ENCODE measurements around the gene BTBD16. TPM values are rescaled to one million over a fixed set of nuclear protein-coding genes. Genes with fewer than 3 reads are reported as not detected.

Gene BTBD16
- total and polyA plus RNA-seq, 3 donors from 2014 or later = 4.9 to 21.3 (median 5.3) TPM

DNA sequence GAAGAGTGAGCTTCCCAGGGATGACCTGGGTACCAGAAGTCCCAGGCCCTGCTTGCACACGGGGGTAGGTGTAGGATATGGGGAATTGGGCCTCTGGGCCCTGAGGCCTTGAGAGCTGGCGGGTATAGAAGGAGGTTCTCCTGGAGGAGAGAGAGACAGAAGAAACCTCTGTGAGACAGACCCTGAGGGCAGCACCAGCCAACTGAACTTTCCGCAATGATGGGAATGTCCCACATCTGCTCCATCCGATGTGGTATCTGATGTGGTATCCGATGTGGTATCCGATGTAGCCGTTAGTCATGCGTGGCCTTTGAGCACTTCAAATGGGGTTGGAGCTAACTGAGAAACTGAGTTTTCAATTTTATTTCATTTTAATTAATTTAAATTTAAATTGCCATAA lies 72.8 kb downstream of the BTBD16 start:
- Histone ChIP-seq H3K4me1 (no peaks in the 10 kb centered on the region), H3K9me3 (no peaks in the 10 kb centered on the region), H3K27me3 (no peaks in the 10 kb centered on the region), H3K27ac (no peak overlapping the region), H3K4me3 (no peak overlapping the region), H3K36me3 (ENCODE audit: low read depth, missing control alignments) (no peaks in the 10 kb centered on the region)
- WGBS, 2 donors = 95% methylated on average over 8 of the region's 8 CpGs
- intact Hi-C loops (cut with DNase I; ENCODE audit: low total_unique reads) = loop anchor here (10.0 kb wide), 1 partner anchor 91 kb away; no protein-coding TSS in a partner anchor
- DNase-seq = no peak
- no peak for TF ChIP-seq POLR2A (IDR thresholded peaks at IDR 0.05)
- TF ChIP-seq, protein P1, sequence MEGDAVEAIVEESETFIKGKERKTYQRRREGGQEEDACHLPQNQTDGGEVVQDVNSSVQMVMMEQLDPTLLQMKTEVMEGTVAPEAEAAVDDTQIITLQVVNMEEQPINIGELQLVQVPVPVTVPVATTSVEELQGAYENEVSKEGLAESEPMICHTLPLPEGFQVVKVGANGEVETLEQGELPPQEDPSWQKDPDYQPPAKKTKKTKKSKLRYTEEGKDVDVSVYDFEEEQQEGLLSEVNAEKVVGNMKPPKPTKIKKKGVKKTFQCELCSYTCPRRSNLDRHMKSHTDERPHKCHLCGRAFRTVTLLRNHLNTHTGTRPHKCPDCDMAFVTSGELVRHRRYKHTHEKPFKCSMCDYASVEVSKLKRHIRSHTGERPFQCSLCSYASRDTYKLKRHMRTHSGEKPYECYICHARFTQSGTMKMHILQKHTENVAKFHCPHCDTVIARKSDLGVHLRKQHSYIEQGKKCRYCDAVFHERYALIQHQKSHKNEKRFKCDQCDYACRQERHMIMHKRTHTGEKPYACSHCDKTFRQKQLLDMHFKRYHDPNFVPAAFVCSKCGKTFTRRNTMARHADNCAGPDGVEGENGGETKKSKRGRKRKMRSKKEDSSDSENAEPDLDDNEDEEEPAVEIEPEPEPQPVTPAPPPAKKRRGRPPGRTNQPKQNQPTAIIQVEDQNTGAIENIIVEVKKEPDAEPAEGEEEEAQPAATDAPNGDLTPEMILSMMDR (IDR thresholded peaks at IDR 0.05) = no peak

DNA sequence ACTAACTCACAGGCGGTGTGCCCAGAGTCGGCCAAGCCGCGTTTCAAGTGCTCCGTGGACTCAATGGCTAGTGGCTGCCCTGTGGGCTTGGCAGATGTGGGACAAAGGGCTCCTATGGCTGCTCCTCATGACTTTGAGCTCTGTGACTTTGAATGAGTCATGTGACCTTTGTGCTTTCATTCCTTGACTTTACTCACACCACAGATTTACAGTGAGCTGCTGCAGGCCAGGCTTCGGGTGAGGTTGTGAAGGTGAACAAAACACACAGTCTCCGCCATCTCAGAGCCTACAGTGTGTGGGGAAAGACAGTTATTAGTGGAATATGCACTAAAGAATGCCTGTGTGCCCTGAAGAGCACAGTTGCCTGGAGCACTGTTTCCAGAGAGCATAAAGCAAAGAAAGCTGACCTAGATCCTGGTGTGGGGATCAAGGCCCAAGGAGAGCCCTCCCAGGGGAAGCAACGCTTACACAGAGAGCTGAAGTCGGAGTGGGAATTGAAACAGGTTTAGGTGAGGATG lies 73.7 kb downstream of the BTBD16 start:
- Histone ChIP-seq H3K4me3 (no peak overlapping the region), H3K9me3 (no peaks in the 10 kb centered on the region), H3K36me3 (ENCODE audit: low read depth, missing control alignments) (no peaks in the 10 kb centered on the region), H3K27me3 (no peaks in the 10 kb centered on the region), H3K27ac (no peak overlapping the region), H3K4me1 (no peaks in the 10 kb centered on the region)
- DNase-seq = no peak
- 91 to 93% methylated on average over 9 of the region's 9 CpGs for WGBS, 2 donors
- TF ChIP-seq, protein P1 (IDR thresholded peaks at IDR 0.05) = no peak
- TF ChIP-seq POLR2A (IDR thresholded peaks at IDR 0.05) = no peak
- intact Hi-C loops (cut with DNase I; ENCODE audit: low total_unique reads) = loop anchor here (10.0 kb wide), 1 partner anchor 90 kb away; no protein-coding TSS in a partner anchor

DNA sequence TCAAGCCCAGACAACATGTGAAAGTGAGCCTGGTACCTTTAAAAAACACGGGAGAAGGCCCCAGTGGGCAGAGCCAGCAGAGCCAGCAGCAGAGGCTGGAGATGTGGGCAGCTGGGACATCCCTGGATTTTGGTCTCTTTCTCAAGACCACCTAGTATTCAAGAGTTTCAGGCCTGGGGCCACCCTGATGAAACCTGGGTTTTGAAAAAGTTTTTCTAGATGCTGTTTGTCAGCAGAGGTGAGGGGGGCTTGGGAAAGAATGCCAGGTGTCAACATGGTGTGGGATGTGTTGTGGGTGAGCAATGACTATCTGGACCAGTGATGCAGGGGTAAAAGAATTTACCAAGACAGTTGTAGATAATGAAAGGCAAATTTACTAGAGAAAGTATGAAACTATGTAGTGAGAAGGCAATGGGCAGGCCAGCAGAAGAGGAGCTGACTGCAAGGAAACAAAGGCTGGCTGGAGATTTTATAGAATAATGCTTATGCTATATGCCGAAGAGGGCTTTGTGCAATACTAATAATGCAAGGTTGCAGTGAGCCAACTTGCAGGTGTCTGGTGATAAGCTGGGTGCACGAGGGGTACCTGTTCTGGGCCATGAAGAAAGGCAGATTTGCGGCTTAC lies 75.3 kb downstream of the BTBD16 start:
- WGBS, 2 donors = 90 to 92% methylated on average over 4 of the region's 4 CpGs
- Histone ChIP-seq H3K4me3 (no peak overlapping the region), H3K4me1 (no peaks in the 10 kb centered on the region), H3K27ac (no peak overlapping the region), H3K27me3 (no peaks in the 10 kb centered on the region), H3K36me3 (ENCODE audit: low read depth, missing control alignments) (no peaks in the 10 kb centered on the region), H3K9me3 (no peaks in the 10 kb centered on the region)
- intact Hi-C loops (cut with DNase I; ENCODE audit: low total_unique reads) = loop anchor here (10.0 kb wide), 1 partner anchor 88 kb away; no protein-coding TSS in a partner anchor
- TF ChIP-seq, protein P1 (IDR thresholded peaks at IDR 0.05) = no peak
- no peak for TF ChIP-seq POLR2A (IDR thresholded peaks at IDR 0.05)
- no peak for DNase-seq

DNA sequence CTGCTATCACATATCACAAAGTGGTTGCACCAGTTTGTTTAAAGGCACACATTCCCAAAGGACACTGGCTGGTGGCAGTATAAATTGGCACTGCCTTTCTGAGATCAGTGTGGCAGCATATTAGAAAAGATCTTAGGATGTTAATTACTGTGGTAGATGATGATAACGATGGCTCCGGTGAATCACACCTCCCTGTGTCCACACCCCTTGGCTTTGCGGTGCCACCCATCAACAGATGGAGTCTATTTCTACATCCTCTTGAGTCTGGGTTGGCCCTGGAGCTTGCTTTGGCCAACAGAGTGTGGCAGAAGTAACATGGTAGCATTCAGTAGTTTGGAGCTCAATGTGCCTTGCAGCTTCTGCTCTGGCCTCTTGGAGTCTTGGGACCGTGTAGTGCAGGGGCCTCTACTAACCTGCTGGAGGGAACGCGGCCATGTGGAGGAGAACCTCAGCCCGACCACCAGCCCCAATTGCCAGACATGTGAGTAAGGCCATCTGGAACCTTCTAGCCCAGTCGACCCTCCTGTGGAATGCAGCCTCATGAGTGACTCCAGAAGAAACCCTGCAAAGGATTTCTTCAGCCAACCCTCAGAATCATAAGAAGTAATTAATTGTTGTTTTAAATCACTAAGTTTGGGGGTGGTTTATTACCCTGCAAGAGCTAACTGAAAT lies 76.2 kb downstream of the BTBD16 start:
- Histone ChIP-seq H3K27me3 (no peaks in the 10 kb centered on the region), H3K36me3 (ENCODE audit: low read depth, missing control alignments) (no peaks in the 10 kb centered on the region), H3K9me3 (no peaks in the 10 kb centered on the region), H3K27ac (no peak overlapping the region), H3K4me3 (no peak overlapping the region), H3K4me1 (no peaks in the 10 kb centered on the region)
- TF ChIP-seq, protein P1 (IDR thresholded peaks at IDR 0.05) = no peak
- no peak for TF ChIP-seq POLR2A (IDR thresholded peaks at IDR 0.05)
- intact Hi-C loops (cut with DNase I; ENCODE audit: low total_unique reads) = loop anchor here (10.0 kb wide), 1 partner anchor 87 kb away; no protein-coding TSS in a partner anchor
- no peak for DNase-seq
- 70 to 89% methylated on average over 8 of the region's 8 CpGs for WGBS, 2 donors

Data from testis (tissue), 3 donors.